GM12878 (cell line): ENCODE results near the gene YES1. TPM values are rescaled to one million over a fixed set of nuclear protein-coding genes. Genes with fewer than 3 reads are reported as not detected.

Experiments
- CEBPB ChIP-seq, 2 experiments: fragments of 150-350 bp in 1 of 2; IDR thresholded peaks; 2 replicates each; pipeline ENCODE4 v1.6.1; 2012 to 2014; ENCODE audit warnings: low read depth in 2 of 2, low read length in 2 of 2, borderline replicate concordance in 1 of 2, inconsistent platforms in 1 of 2
- CREB1 ChIP-seq: IDR thresholded peaks from 2 replicates; pipeline ENCODE4 v1.6.1; 2012; ENCODE audit warnings: low read depth, mild to moderate bottlenecking, inconsistent platforms
- NR2F1 ChIP-seq: fragments of 450-650 bp; conservative IDR thresholded peaks from 2 replicates; pipeline ENCODE4 v1.6.1; 2017; ENCODE audit warnings: mild to moderate bottlenecking
- STAT1 ChIP-seq: fragments of 450-650 bp; conservative IDR thresholded peaks from 2 replicates; pipeline ENCODE4 v1.6.1; 2014; ENCODE audit warnings: antibody characterized with exemption, mild to moderate bottlenecking
- TBL1XR1 ChIP-seq: IDR thresholded peaks from 2 replicates; pipeline ENCODE4 v1.6.1; 2012; ENCODE audit warnings: low read depth, low read length, improper control_type of control experiment
- ZNF207 ChIP-seq: fragments of 450-650 bp; IDR thresholded peaks from 2 replicates; pipeline ENCODE4 v1.6.1; 2014; ENCODE audit warnings: antibody characterized with exemption, mild to moderate bottlenecking, borderline replicate concordance
- ZNF274 ChIP-seq: IDR thresholded peaks from one replicate; pipeline ENCODE4 v1.8.0; 2011; ENCODE audit not compliant: insufficient read length, insufficient read depth
- polyA plus RNA-seq, 11 experiments: library from polyadenylated mRNA; depleted of rRNA in 4 of 11; unstranded in 6 of 11; stranded (reverse) in 5 of 11; fragments of >200 nt; fragmentation: Nextera tagmentation in 4 of 11; fragmentation: Illumina TruSeq in 1 of 11; extraction: Ambion mirVana in 4 of 11; extraction: Trizol in 1 of 11; gene quantifications; 1 replicate in 1 of 11; 2 replicates in 10 of 11; pipeline versions ENCODE4 v1.2.1 to v1.2.3, GENCODE V29; 2011 to 2016; ENCODE audit warnings: inconsistent platforms in 2 of 11, missing spikeins in 2 of 11, low read depth in 1 of 11
- total RNA-seq, 4 experiments: library from RNA; depleted of rRNA in 3 of 4; stranded (reverse); fragments of >200 nt in 3 of 4; fragmentation: Illumina TruSeq in 1 of 4; extraction: Trizol in 1 of 4; gene quantifications; 2 replicates each; pipeline versions ENCODE4 v1.2.1 to v1.2.3, GENCODE V29; 2013 to 2021
- TF ChIP-seq, protein P1 (sequence below): fragments of 450-650 bp; IDR thresholded peaks from 2 replicates; pipeline ENCODE4 v1.6.1; 2017; ENCODE audit warnings: mild to moderate bottlenecking, moderate library complexity

Gene YES1
- total and polyA plus RNA-seq, 10 of the 15 experiments (the other 5 are each of a cell fraction or from before 2014, with no cell fraction given) = 2.3 to 7.9 (median 5.8) TPM

DNA sequence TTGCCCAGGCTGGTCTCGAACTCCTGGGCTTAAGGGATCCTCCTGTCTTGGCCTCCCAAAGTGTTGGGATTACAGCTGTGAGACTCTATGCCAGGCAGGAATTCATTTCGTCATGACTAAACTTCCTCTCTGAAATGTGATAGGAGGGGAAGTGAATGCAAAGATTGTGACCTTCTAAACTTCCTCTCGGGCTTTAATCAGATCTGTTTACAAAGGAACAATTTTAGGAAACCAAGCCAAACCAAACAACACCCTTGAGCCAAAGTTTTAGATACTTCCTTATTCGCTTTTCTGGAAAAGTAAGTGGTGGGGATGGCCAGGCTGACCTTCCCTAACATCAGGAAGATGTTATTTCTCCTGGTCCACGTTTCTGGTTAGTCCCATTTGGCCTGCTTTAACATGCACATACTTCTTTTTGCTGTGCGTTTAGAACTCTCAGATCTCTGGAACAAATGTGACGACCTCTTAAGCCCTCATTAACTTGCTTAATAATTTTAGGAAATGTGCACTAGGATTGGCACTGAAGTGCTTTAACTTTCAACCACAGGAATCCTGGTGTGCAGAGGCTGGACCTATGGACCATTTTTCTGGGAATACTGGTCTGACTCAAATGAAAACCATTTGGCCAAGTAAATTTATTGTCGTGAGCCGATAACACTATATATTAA, 33.2 kb upstream of the YES1 start (continued):
- TF ChIP-seq, protein P1, sequence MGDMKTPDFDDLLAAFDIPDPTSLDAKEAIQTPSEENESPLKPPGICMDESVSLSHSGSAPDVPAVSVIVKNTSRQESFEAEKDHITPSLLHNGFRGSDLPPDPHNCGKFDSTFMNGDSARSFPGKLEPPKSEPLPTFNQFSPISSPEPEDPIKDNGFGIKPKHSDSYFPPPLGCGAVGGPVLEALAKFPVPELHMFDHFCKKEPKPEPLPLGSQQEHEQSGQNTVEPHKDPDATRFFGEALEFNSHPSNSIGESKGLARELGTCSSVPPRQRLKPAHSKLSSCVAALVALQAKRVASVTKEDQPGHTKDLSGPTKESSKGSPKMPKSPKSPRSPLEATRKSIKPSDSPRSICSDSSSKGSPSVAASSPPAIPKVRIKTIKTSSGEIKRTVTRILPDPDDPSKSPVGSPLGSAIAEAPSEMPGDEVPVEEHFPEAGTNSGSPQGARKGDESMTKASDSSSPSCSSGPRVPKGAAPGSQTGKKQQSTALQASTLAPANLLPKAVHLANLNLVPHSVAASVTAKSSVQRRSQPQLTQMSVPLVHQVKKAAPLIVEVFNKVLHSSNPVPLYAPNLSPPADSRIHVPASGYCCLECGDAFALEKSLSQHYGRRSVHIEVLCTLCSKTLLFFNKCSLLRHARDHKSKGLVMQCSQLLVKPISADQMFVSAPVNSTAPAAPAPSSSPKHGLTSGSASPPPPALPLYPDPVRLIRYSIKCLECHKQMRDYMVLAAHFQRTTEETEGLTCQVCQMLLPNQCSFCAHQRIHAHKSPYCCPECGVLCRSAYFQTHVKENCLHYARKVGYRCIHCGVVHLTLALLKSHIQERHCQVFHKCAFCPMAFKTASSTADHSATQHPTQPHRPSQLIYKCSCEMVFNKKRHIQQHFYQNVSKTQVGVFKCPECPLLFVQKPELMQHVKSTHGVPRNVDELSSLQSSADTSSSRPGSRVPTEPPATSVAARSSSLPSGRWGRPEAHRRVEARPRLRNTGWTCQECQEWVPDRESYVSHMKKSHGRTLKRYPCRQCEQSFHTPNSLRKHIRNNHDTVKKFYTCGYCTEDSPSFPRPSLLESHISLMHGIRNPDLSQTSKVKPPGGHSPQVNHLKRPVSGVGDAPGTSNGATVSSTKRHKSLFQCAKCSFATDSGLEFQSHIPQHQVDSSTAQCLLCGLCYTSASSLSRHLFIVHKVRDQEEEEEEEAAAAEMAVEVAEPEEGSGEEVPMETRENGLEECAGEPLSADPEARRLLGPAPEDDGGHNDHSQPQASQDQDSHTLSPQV = no peak
- no peak for TF ChIP-seq ZNF274
- no peak for TF ChIP-seq ZNF207
- TF ChIP-seq TBL1XR1 = no peak
- TF ChIP-seq STAT1 = no peak
- no peak for TF ChIP-seq CEBPB (IDR thresholded peaks at IDR 0.05; ENCODE audit: borderline replicate concordance in 1 of 2, low read depth in 2 of 2, low read length in 2 of 2)
- no peak for TF ChIP-seq CREB1
- no peak for TF ChIP-seq NR2F1
